ENCODE data around the gene PDCL2. TPM values are rescaled to one million over a fixed set of nuclear protein-coding genes. Genes with fewer than 3 reads are reported as not detected.
A peak's percentile ranks its signal among the peaks of the same experiment; 100 is the strongest.

Gene PDCL2
- total RNA-seq, 4 donors from 2014 or later, result not detected

DNA sequence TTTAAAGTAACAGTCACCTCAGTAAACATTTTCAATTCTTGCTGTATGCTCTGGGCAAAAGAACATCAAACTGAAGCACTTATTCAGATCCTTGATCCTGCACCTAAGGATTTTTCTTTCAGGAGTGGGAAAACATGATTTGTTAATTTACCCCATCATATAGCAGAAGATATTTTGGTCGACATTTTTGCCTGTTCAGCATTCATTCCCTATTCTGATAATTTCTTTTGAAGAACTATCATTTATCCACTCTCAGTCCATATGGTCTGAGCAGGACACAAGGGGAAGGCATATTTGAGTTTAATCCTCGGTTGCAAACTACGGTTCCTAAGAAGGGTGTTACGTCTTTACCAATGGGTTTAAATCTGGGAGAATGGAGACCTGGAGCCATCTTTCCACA, 44.1 kb downstream of the PDCL2 start:
- Histone ChIP-seq H3K27ac (peak overlapping the region in 3 of 4 donors; percentile 98 to 99 (median 98)), H3K4me1 (peaks cover 19 to 25% of the 10 kb centered on the region in 2 donors), H3K4me3 (peak overlapping the region in 3 of 4 donors; percentile 81 to 97 (median 94)), H3K36me3 (no peaks in the 10 kb centered on the region), H3K27me3 (no peaks in the 10 kb centered on the region), H3K9me3 (no peaks in the 10 kb centered on the region)
- intact Hi-C loops (cut with DNase I; ENCODE audit: low total_unique reads) (loop anchor here (2.0 kb wide), 2 partner anchors 305 to 319 kb away; partner anchors contain the start of gene EXOC1), in situ Hi-C loops (cut with MboI; ENCODE audit: low sequenced_read_pairs in 4 of 4) (loop anchor here in 2 of 4 donors (10.0 kb wide), 3 partner anchors 153 to 317 kb away; partner anchors contain the start of genes SRD5A3 (in 1 of the 2) and TMEM165 (in 1 of the 2))
- ATAC-seq (no peak), DNase-seq (no peak)
- TF ChIP-seq, protein P1, sequence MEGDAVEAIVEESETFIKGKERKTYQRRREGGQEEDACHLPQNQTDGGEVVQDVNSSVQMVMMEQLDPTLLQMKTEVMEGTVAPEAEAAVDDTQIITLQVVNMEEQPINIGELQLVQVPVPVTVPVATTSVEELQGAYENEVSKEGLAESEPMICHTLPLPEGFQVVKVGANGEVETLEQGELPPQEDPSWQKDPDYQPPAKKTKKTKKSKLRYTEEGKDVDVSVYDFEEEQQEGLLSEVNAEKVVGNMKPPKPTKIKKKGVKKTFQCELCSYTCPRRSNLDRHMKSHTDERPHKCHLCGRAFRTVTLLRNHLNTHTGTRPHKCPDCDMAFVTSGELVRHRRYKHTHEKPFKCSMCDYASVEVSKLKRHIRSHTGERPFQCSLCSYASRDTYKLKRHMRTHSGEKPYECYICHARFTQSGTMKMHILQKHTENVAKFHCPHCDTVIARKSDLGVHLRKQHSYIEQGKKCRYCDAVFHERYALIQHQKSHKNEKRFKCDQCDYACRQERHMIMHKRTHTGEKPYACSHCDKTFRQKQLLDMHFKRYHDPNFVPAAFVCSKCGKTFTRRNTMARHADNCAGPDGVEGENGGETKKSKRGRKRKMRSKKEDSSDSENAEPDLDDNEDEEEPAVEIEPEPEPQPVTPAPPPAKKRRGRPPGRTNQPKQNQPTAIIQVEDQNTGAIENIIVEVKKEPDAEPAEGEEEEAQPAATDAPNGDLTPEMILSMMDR (IDR thresholded peaks at IDR 0.05 in 4 of 5, conservative IDR thresholded peaks at IDR 0.05 in 1 of 5), result no peak
- TF ChIP-seq POLR2A (IDR thresholded peaks at IDR 0.05), result no peak

DNA sequence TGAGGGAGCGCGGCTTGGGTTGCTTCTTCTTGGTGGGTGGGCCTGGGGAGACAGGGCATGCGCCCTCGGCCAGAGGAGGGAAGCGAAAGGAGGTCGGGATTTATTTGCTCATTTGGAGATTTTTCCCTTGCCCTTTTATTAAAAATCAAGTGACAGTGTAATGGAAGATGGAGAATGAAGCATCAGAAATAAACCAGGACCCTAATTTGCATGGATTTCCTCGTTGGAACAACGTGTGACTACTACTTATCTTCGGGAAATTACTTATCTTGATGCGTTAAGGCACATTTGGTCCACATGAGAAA, 44.6 kb downstream of the PDCL2 start:
- intact Hi-C loops (cut with DNase I; ENCODE audit: low total_unique reads) (loop anchor here (2.0 kb wide), 2 partner anchors 305 to 319 kb away; partner anchors contain the start of gene EXOC1), in situ Hi-C loops (cut with MboI; ENCODE audit: low sequenced_read_pairs in 4 of 4) (loop anchor here in 2 of 4 donors (10.0 kb wide), 3 partner anchors 153 to 317 kb away; partner anchors contain the start of genes SRD5A3 (in 1 of the 2) and TMEM165 (in 1 of the 2))
- peaks cover 19 to 25% of the 10 kb centered on the region in 2 donors for H3K4me1 ChIP-seq
- H3K36me3 ChIP-seq, result no peaks in the 10 kb centered on the region
- H3K4me3 ChIP-seq, result peak overlapping the region; percentile 81 to 97 (median 93)
- no peaks in the 10 kb centered on the region for H3K27me3 ChIP-seq
- peak overlapping the region; percentile 98 to 99 (median 98) for H3K27ac ChIP-seq
- ATAC-seq (no peak), DNase-seq (peak in 1 of 2 donors; percentile 5)
- no peaks in the 10 kb centered on the region for H3K9me3 ChIP-seq
- no peak for TF ChIP-seq POLR2A (IDR thresholded peaks at IDR 0.05)
- TF ChIP-seq, protein P1 (IDR thresholded peaks at IDR 0.05 in 4 of 5, conservative IDR thresholded peaks at IDR 0.05 in 1 of 5), result no peak

DNA sequence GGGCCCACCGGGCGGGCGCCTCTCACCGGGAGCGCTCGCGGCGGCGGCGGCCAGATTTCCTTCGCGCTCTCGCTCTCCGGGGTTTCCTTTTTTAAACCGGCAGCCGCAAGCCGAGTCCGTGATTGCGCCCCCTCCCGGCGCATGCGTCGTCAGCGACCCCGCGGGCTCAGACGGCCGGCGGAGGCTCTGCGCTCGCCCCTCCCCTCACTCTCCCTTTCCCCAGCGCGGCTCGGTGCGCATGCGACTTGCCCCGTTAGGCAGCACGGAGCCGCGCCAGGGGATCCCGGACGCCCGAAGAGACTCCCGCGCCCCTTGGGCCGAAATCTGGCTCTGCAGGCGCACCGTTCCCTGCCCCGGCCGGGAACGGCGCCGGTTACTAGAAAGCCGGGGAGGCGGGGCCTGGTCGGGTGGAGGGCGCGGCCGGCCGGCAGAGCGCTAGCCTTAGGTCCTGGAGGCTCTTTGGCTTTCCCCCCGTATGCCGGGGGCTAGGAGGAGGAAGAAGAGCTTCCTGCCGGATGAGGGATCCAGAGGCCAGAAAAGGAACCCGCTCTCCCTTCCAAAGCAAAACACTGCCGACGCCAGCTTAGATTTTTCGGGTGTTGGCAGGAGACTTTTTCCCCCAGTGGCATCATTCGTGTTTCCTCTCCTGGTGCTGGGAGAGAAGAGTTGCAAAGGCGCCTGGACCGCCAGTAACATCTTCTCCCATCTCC, 45.1 kb downstream of the PDCL2 start, which contains the start of gene CLOCK:
Gene CLOCK (minus strand): TSS at position 154 of the 710 bp plus-strand sequence. CDS start 64,124 bp downstream, outside the sequence.
- Histone ChIP-seq H3K4me1 (peaks cover 19 to 25% of the 10 kb centered on the region in 2 donors), H3K36me3 (no peaks in the 10 kb centered on the region), H3K9me3 (no peaks in the 10 kb centered on the region), H3K27ac (peak within 1 kb of the TSS; percentile 98 to 99 (median 98)), H3K27me3 (no peaks in the 10 kb centered on the region), H3K4me3 (peak within 1 kb of the TSS; percentile 81 to 97 (median 93))
- peak; percentile 86 to 87 for ATAC-seq
- in situ Hi-C loops (cut with MboI; ENCODE audit: low sequenced_read_pairs in 4 of 4), result loop anchor here in 2 of 4 donors (10.0 kb wide), 3 partner anchors 152 to 318 kb away; partner anchors contain the start of genes SRD5A3 (in 1 of the 2) and TMEM165 (in 1 of the 2)
- intact Hi-C loops (cut with DNase I; ENCODE audit: low total_unique reads), result loop anchor here (1.0 to 2.0 kb wide), 4 partner anchors 152 to 320 kb away; partner anchors contain the start of genes EXOC1, SRD5A3 and TMEM165
- TF ChIP-seq, protein P1 (IDR thresholded peaks at IDR 0.05 in 4 of 5, conservative IDR thresholded peaks at IDR 0.05 in 1 of 5), result peak; percentile 30 to 71 (median 67)
- peak; percentile 72 to 76 for TF ChIP-seq POLR2A (IDR thresholded peaks at IDR 0.05)
- peak; percentile 75 to 82 for DNase-seq

DNA sequence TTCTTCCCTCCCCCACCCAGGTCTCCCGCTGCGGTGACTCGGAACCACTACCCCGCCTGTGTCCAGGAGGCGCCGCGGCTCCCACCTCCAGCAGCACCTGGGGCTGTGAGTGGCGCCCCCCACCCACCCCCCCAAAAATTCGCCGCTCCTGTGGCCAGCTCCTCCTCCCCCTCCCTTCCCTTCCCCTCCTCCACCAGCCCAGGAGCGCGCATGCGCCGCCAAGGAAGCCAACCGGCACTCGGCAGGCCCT, 45.6 kb downstream of the PDCL2 start:
- intact Hi-C loops (cut with DNase I; ENCODE audit: low total_unique reads) (loop anchor here (1.0 to 2.0 kb wide), 4 partner anchors 151 to 320 kb away; partner anchors contain the start of genes EXOC1, SRD5A3 and TMEM165), in situ Hi-C loops (cut with MboI; ENCODE audit: low sequenced_read_pairs in 4 of 4) (loop anchor here in 2 of 4 donors (10.0 kb wide), 3 partner anchors 152 to 318 kb away; partner anchors contain the start of genes SRD5A3 (in 1 of the 2) and TMEM165 (in 1 of the 2))
- H3K27ac ChIP-seq, result peak overlapping the region; percentile 98 to 99 (median 98)
- H3K4me1 ChIP-seq, result peaks cover 19 to 25% of the 10 kb centered on the region in 2 donors
- H3K9me3 ChIP-seq, result no peaks in the 10 kb centered on the region
- no peak for DNase-seq
- peak overlapping the region; percentile 81 to 97 (median 93) for H3K4me3 ChIP-seq
- peak; percentile 78 to 85 for ATAC-seq
- no peaks in the 10 kb centered on the region for H3K36me3 ChIP-seq
- H3K27me3 ChIP-seq, result no peaks in the 10 kb centered on the region
- no peak for TF ChIP-seq POLR2A (IDR thresholded peaks at IDR 0.05)
- TF ChIP-seq, protein P1 (IDR thresholded peaks at IDR 0.05 in 4 of 5, conservative IDR thresholded peaks at IDR 0.05 in 1 of 5), result no peak

Measured in gastrocnemius medialis (tissue), 4 donors.